Activated CD4-positive, alpha-beta T cell treated with anti-CD3 and anti-CD28 coated beads, Interleukin-2, amount 50 U/mL, for 24 hours (primary cell): Measurements from ENCODE around the gene ZNF618.

Source experiments
- DNase-seq, 2 donors: peaks; one replicate each; pipeline ENCODE4 v3.0.0-alpha.2; 2020; ENCODE audit warnings: low read depth in 1 of 2, low spot score in 1 of 2

Gene ZNF618

GRCh38 chr9:113933671-113934070, 57.6 kb downstream of the ZNF618 start:
- no peak for DNase-seq

DNA sequence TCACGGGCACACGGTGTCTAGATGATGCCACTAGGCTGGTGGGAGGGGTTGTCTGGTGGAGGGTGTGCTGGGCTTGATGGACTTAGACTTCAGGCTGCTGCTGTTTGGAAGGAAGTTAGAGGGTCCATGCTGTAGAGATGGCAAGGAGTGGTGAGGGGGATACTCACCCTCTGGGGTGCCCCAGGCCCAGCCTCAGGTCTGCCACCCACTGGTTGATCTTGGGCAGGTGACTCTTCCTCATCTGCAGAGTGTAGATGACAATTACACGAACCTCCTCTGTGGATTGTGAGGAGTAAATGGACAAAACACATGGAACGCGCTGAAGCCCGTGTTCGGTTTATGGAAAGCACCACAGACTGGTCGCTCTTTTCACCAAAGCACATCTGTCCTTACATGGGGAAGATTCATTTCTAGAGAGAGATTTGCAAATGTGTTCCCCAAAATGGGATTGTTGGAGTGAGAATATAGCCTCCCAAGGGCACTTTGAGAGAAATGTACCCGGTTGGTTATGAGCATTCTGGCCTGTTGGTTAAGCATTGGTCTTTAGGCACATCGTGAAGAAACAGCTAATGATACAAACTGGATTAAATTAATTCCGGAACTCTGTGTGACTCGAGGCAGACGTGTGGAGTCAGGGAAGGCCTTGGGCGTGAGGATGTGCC, 58.2 kb downstream of the ZNF618 start:
- DNase-seq: no peak

- DNase-seq: no peak
These were observed 58.9 kb downstream of the ZNF618 start for GRCh38 chr9:113934829-113935676.

GRCh38 chr9:113935677-113936380, 59.7 kb downstream of the ZNF618 start:
- DNase-seq: no peak

DNA sequence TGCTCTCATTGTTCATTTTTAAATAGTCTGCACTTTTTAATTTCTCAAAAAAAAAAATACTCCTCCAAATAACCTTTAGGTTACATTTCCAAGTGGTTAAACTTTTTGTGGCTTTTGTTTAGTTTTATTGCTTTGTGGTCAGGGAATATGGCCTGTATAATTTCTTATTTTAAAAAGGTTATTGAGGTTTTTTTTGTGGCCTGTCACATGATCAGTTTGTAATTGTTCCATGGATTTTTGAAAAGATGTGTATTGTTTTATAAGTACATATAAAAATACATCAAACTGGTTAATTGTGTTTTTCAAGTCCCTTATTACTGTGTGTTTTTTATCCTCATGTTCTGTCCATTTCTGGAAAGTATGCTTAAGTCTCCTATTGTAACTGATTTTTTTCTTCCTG, 64.0 kb downstream of the ZNF618 start:
- no peak for DNase-seq

- no peak for DNase-seq
These were observed 64.9 kb downstream of the ZNF618 start for GRCh38 chr9:113941056-113941455.

- DNase-seq: no peak
These were observed 65.4 kb downstream of the ZNF618 start for GRCh38 chr9:113941526-113941925.

DNA sequence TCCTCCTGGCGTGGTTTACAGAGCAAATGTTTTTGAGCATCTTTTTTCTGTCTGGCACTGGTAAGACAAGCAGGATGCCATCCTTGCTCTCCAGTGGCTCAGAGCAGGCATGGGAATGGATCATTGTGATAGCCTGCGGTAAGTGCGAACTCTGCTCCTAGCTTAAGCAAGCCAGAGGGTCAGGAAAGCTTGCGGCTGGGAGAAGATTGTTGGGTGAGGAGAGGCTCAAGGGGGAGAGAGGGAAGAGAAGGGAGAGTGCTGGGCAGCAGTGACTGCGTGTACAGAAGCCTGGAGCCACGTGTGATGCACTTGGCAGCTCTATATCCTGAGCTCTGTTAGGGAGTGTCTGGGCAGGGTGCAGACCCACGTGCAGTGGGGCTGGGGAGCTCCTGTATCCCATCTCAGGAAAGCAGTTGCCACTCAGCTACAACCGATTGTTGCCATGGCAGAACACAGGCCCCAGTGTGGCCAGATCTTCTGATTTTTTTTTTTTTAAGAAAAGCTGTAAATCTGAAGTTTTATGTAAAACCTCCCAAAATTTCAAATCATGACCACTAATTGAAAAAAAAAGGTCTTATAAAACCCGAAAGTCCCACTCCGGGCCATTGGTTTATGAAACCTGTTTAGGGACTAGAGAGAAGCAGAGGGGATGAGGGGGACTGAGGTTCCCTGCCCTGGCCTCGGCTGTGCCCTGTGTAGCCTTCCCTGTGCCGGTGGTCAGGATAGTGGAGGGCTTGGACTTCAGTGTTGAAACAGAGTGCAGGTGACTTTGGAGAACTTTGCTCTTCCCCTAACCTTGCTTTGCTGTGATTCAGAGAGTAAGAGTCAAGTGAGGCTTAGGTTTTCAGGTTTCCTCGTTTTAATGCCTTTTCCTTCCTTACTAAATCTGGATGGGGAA, 67.3 kb downstream of the ZNF618 start:
- DNase-seq: no peak

DNA sequence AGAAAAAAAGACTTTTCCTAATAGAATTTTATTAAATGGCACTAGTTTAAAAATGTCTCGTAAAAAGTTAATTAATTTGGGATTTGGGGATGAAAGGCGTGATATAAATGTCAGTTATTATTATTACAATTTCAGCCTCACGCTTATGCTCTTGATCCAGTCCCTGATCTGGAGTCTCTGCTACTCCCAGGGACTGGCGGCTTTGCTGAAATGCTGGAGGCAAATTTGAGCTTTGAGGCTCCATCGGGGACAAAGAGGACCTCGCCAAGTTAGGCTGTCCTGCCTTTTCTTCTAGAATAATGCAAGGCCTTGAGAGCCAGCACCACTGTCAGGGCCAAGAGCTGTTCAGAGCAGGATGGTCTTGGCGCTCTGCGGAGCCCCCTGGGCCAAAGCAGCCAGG, 69.7 kb downstream of the ZNF618 start:
- DNase-seq: no peak

GRCh38 chr9:113946496-113947115, 70.5 kb downstream of the ZNF618 start:
- DNase-seq: no peak

DNA sequence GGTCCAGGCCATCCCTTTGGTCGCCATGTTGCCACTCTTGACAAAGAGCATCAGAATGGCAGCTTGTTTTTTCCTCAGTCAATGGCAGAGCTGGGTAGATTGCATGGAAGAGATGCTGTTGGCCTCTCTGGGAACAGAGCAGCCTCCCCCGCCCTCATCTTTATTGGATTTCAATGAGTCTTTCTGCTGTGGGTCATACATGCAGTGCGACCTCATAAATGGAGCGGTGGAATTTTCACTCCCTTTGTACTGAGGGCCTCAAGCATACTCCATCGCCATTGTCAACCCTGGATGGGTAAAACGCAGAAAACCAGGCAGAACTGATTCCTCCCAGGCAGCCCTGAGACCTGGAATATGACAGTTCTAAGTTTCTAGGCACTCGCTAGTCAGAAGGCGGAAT, 71.8 kb downstream of the ZNF618 start:
- no peak for DNase-seq

- DNase-seq: no peak
These were observed 72.9 kb downstream of the ZNF618 start for GRCh38 chr9:113948891-113949570.

DNA sequence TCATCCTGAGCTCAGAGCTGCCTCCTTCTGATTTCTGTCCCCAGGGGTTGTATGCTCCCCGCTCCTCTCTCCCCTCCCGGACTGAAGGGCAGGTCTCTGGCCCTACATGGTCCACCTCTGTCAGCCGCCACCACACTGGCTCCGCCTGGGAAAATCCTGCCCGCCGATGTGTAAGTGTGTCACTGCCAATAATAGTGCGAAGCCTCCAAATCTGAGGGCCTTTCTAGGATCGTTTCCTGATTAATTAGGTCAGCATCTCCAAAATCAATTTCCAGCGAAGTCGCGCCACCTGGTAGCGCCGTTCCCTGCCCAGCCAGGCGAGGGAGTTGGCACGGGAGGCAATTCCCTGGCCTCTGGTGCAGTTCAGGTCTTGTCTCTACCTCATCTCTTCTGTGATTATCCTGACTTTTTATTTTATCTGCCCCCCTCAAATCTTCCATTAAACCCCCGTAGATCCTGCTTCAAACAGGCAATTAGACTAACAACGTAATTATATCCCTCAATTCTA, 73.5 kb downstream of the ZNF618 start:
- no peak for DNase-seq

DNA sequence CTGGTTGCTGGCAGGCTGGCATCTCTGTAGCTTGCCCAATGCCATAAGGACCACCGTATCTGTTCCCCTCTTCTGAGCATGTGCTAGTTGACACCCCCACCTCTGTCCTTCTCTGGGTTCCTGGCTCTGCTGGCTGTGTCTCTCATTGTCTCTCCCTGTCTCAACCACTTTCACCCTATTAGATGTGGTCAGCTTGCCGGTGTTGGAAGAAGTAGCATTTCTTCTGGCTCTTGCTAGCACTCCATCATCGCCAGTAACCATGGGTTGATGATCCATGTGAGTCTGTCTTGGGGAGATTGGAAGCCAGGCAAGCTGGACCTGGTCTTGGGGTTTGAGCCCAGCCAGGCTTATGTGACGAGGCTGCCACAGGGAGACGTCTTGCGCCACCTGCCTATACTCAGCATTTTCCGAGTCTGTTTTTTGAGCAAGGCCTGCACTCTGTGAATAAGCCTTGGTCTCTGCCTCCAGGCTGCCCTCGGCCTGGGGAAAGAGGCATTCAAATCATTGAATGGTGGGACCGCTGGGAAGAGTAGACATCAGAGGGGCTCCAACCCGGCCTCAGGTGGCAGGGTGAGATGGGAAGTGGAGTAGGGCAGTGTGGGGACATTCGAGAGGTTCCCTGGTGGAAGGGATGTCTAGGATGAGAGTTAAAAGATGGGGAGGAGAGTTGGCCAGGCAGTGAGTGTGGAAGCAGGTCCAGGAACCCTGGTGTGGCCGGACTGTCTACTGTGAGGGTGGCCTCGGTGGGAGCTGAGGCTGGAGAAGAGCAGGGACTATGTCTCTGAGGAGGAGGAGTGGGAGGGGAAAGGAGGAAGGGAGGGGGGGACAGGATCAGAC, 74.3 kb downstream of the ZNF618 start:
- DNase-seq: no peak

DNA sequence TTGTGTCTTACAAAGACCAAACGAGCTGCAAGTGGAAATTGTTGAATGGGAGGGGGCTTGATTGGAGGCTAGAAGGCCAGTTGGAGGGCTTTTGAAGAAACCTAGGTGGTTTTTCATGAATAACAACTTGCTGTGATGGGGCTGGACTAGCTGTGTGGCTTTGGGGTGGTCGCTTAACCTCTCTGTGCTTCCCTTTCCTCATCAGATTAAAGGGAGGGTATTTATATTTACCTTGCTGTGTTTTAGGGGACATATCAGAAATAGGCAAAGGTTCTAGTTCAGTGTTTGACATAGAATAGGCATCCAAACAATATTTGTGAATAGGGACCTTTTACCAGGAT, 74.9 kb downstream of the ZNF618 start:
- DNase-seq: no peak

- DNase-seq: no peak
These were observed 76.6 kb downstream of the ZNF618 start for GRCh38 chr9:113952676-113953075.

GRCh38 chr9:113953531-113953930, 77.4 kb downstream of the ZNF618 start:
- no peak for DNase-seq

GRCh38 chr9:113954591-113954990, 78.5 kb downstream of the ZNF618 start:
- no peak for DNase-seq
